Measurements from ENCODE around the gene DBF4. TPM values are rescaled to one million over a fixed set of nuclear protein-coding genes. Genes with fewer than 3 reads are reported as not detected.
"Not testable (repeated sequence)": the region's sequence is repeated elsewhere in the genome, so short reads cannot be mapped to it uniquely, and the experiment has no call there.

Gene DBF4
- total and polyA plus RNA-seq, 3 donors from 2014 or later = 72.5 to 106 (median 85.5) TPM

DNA sequence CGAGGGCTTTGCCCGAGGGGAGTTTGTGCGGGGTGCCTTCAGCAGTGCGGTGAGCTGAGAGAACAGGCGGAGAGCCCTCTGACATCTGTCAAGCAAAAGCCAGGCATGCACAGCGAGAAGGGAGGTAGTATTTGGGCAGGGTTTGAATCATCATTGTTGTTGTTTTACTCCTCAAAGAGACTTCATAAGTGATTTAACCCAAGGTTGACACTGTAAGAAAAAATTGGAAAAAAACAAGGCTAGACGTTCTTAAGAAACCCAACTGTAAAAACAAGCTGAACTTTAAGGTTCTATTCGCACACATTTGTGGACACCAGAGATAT is 59.1 kb downstream of the DBF4 start:
- H3K27me3 ChIP-seq = no peaks in the 10 kb centered on the region
- H3K4me1 ChIP-seq = peaks cover 4% of the 10 kb centered on the region
- no peak for TF ChIP-seq POLR2A (IDR thresholded peaks at IDR 0.05)
- TF ChIP-seq, protein P1, sequence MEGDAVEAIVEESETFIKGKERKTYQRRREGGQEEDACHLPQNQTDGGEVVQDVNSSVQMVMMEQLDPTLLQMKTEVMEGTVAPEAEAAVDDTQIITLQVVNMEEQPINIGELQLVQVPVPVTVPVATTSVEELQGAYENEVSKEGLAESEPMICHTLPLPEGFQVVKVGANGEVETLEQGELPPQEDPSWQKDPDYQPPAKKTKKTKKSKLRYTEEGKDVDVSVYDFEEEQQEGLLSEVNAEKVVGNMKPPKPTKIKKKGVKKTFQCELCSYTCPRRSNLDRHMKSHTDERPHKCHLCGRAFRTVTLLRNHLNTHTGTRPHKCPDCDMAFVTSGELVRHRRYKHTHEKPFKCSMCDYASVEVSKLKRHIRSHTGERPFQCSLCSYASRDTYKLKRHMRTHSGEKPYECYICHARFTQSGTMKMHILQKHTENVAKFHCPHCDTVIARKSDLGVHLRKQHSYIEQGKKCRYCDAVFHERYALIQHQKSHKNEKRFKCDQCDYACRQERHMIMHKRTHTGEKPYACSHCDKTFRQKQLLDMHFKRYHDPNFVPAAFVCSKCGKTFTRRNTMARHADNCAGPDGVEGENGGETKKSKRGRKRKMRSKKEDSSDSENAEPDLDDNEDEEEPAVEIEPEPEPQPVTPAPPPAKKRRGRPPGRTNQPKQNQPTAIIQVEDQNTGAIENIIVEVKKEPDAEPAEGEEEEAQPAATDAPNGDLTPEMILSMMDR (IDR thresholded peaks at IDR 0.05) = no peak
- WGBS, 2 donors = 20 to 49% methylated on average over 8 of the region's 8 CpGs
- no peak overlapping the region for H3K27ac ChIP-seq
- DNase-seq = no peak
- no peaks in the 10 kb centered on the region for H3K36me3 ChIP-seq (ENCODE audit: low read depth, missing control alignments)
- H3K4me3 ChIP-seq = peak overlapping the region; percentile 68 to 74
- no peaks in the 10 kb centered on the region for H3K9me3 ChIP-seq
- intact Hi-C loops (cut with DNase I; ENCODE audit: low total_unique reads) = no loop called here

DNA sequence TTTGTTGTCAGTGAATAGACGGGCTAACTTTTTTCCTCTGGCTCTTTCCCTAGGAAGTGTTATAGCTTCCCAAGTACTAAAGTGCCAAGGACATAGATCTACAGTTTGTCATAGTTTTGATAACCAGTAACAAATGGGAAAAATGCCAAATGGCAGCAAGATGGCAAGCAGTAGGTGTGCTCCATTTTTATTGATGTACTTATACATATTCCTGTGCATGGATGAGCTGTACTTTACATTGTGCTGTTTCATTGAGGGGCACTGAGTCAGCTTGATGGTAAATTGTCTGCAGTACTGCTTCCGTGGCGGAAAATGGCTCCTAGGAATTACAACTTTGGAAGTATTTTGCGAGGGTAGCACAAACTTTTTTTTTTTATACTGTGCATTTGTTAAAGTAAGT is 64.8 kb downstream of the DBF4 start:
- Histone ChIP-seq H3K4me1 (no peaks in the 10 kb centered on the region), H3K9me3 (no peaks in the 10 kb centered on the region), H3K36me3 (ENCODE audit: low read depth, missing control alignments) (no peaks in the 10 kb centered on the region), H3K27ac (no peak overlapping the region), H3K4me3 (no peak overlapping the region), H3K27me3 (no peaks in the 10 kb centered on the region)
- no peak for TF ChIP-seq POLR2A (IDR thresholded peaks at IDR 0.05)
- TF ChIP-seq, protein P1 (IDR thresholded peaks at IDR 0.05) = no peak
- WGBS, 2 donors = 85 to 90% methylated on average over 4 of the region's 4 CpGs
- no peak for DNase-seq
- intact Hi-C loops (cut with DNase I; ENCODE audit: low total_unique reads) = no loop called here

DNA sequence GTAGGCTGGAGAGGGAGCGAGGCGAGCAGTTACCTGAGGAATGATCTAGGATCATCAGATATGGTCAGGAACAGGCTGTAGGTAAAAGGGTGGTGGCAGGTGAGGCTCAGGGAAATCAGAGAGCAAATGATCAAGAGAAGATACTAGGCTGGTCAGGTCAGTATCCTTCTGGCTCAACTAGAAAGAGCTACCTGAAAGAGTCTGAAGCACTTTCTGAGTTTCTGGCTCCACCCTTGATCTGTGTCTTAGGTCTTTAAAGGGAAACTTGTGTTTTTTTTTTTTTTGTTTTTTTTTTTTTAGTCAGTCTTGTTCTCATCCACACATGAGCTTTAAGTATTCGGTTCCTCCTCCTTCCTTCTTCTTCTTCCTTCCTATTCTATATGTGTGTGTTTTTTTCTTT is 68.3 kb downstream of the DBF4 start:
- no peak for DNase-seq
- Histone ChIP-seq H3K9me3 (no peaks in the 10 kb centered on the region), H3K4me1 (no peaks in the 10 kb centered on the region), H3K36me3 (ENCODE audit: low read depth, missing control alignments) (no peaks in the 10 kb centered on the region), H3K27ac (no peak overlapping the region), H3K27me3 (no peaks in the 10 kb centered on the region), H3K4me3 (no peak overlapping the region)
- 87 to 93% methylated on average over 3 of the region's 3 CpGs for WGBS, 2 donors
- intact Hi-C loops (cut with DNase I; ENCODE audit: low total_unique reads) = no loop called here
- TF ChIP-seq, protein P1 (IDR thresholded peaks at IDR 0.05) = no peak
- TF ChIP-seq POLR2A (IDR thresholded peaks at IDR 0.05) = no peak

DNA sequence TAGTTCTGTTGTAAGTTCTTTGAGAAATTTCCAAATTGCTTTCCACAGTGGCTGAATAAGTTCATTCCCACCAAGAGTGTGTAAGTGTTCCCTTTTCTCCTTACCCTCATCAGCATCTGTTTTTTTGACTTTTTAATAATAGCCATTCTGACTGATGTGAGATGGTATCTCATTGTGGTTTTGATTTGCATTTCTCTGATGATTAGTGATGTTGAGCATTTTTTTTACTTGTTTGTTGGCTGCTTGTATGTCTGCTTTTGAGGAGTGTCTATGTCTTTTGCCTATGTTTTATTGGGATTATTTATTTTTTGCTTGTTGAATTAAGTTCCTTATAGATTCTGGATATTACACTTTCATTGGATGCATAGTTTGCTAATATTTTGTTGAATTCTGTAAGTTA is 69.6 kb downstream of the DBF4 start:
- H3K27ac ChIP-seq; H3K4me1 ChIP-seq; DNase-seq; intact Hi-C loops (cut with DNase I; ENCODE audit: low total_unique reads); H3K27me3 ChIP-seq; H3K4me3 ChIP-seq; H3K9me3 ChIP-seq; H3K36me3 ChIP-seq (ENCODE audit: low read depth, missing control alignments): not testable (repeated sequence)

DNA sequence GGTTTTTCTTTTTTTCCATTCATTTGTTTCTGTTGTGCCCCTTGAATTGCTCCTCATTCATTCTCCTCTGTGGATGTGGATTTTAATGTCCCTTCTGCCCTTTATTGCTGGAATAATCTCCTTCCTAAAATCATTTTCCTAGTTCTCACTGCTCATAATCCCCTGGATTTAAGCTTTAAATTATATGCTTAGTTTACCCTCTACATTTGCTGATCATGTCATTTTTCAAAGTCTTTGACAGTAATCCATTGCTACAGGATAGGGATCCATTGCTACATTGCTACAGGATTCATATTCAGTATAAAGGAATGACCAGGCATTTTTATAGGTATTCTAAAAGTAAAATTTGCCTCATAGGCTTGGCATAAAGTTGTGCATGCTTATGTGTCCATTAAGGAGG is 72.1 kb downstream of the DBF4 start:
- H3K4me1 ChIP-seq = no peaks in the 10 kb centered on the region
- H3K36me3 ChIP-seq (ENCODE audit: low read depth, missing control alignments) = no peaks in the 10 kb centered on the region
- DNase-seq = no peak
- no peak overlapping the region for H3K4me3 ChIP-seq
- H3K9me3 ChIP-seq = no peaks in the 10 kb centered on the region
- TF ChIP-seq POLR2A (IDR thresholded peaks at IDR 0.05) = no peak
- TF ChIP-seq, protein P1 (IDR thresholded peaks at IDR 0.05) = no peak
- no peak overlapping the region for H3K27ac ChIP-seq
- H3K27me3 ChIP-seq = no peaks in the 10 kb centered on the region
- intact Hi-C loops (cut with DNase I; ENCODE audit: low total_unique reads) = no loop called here

Other genes starting within 250 kb of the DBF4 start
- 10 to 100 TPM in 1 of 2 donors, 1 to 10 TPM in 1; 8.9 to 16.4 TPM for gene RUNDC3B, start 248.1 kb upstream of the DBF4 start, total RNA-seq
- gene RUNDC3B, start 248.1 kb upstream of the DBF4 start, polyA plus RNA-seq (ENCODE audit: insufficient read depth, low read depth, low replicate concordance) = 8.5 TPM
- gene SLC25A40, start 133 bp upstream of the DBF4 start, total RNA-seq = 10 to 100 TPM; 32.0 to 34.0 TPM
- 18.0 TPM for gene SLC25A40, start 133 bp upstream of the DBF4 start, polyA plus RNA-seq (ENCODE audit: insufficient read depth, low read depth, low replicate concordance)
- 1 to 10 TPM; 4.4 TPM for gene ADAM22, start 57.8 kb downstream of the DBF4 start, total RNA-seq
- 2.9 TPM for gene ADAM22, start 57.8 kb downstream of the DBF4 start, polyA plus RNA-seq (ENCODE audit: insufficient read depth, low read depth, low replicate concordance)